Superior temporal gyrus (tissue), 1 donor: ENCODE results near the gene LINC01488.

ENCODE experiments used
- DNase-seq: peaks from one replicate; pipeline ENCODE4 v3.0.0-alpha.2; 2016; ENCODE audit errors: extremely low spot score

Gene LINC01488

GRCh38 chr11:69492201-69492991 lies 10.9 kb downstream of the LINC01488 start:
- no peak for DNase-seq

GRCh38 chr11:69493931-69494821 lies 12.7 kb downstream of the LINC01488 start:
- DNase-seq, result no peak

GRCh38 chr11:69494851-69495250 lies 13.4 kb downstream of the LINC01488 start:
- no peak for DNase-seq

GRCh38 chr11:69495441-69496201 lies 14.2 kb downstream of the LINC01488 start:
- DNase-seq, result no peak

GRCh38 chr11:69496202-69496557 lies 14.7 kb downstream of the LINC01488 start:
- no peak for DNase-seq

GRCh38 chr11:69496631-69497220 lies 15.3 kb downstream of the LINC01488 start:
- no peak for DNase-seq

GRCh38 chr11:69497221-69497787 lies 15.8 kb downstream of the LINC01488 start:
- DNase-seq, result peak; percentile 34

- no peak for DNase-seq
These were observed 17.2 kb downstream of the LINC01488 start for GRCh38 chr11:69498614-69499175.

- no peak for DNase-seq
These were observed 17.9 kb downstream of the LINC01488 start for GRCh38 chr11:69499186-69499917.

GRCh38 chr11:69499918-69500284 lies 18.4 kb downstream of the LINC01488 start:
- no peak for DNase-seq

GRCh38 chr11:69500285-69501120 lies 19.0 kb downstream of the LINC01488 start:
- no peak for DNase-seq

GRCh38 chr11:69501121-69501489 lies 19.6 kb downstream of the LINC01488 start:
- no peak for DNase-seq

- DNase-seq, result no peak
These were observed 20.7 kb downstream of the LINC01488 start for GRCh38 chr11:69501891-69502860.

- DNase-seq, result no peak
These were observed 22.7 kb downstream of the LINC01488 start for GRCh38 chr11:69504127-69504526.

- DNase-seq, result no peak
These were observed 23.3 kb downstream of the LINC01488 start for GRCh38 chr11:69504576-69505335.

- no peak for DNase-seq
These were observed 27.5 kb downstream of the LINC01488 start for GRCh38 chr11:69508974-69509373.

- no peak for DNase-seq
These were observed 27.9 kb downstream of the LINC01488 start for GRCh38 chr11:69509381-69509780.
